Loucy (cell line): ENCODE results near the gene CEP112.

Source experiments
- CTCF ChIP-seq: fragments of 200-600 bp; sonication (generic); conservative IDR thresholded peaks from 2 replicates; pipeline ENCODE4 v1.5.1; 2014; ENCODE audit warnings: mild to moderate bottlenecking, antibody characterized with exemption, low read length
- EZH2phosphoT487 ChIP-seq: fragments of 200-600 bp; IDR thresholded peaks from 2 replicates; pipeline ENCODE4 v1.6.1; 2018; ENCODE audit warnings: antibody characterized with exemption, mild to moderate bottlenecking, moderate library complexity, borderline replicate concordance

GRCh38 chr17:65712383-65713267 lies 479.3 kb downstream of the CEP112 start:
- TF ChIP-seq CTCF: no peak
- TF ChIP-seq EZH2phosphoT487: no peak
